ENCODE results near the gene CUX1.

- TF ChIP-seq CTCF (IDR thresholded peaks at IDR 0.05) (no peak), POLR2A (IDR thresholded peaks at IDR 0.05) (no peak)
Measured at GRCh38 chr7:101947899-101948298, 130.5 kb downstream of the CUX1 start.

All from lower leg skin (tissue), 3 donors.